Type B pancreatic cell (in vitro differentiated cells): Measurements from ENCODE around the gene NMU. TPM values are rescaled to one million over a fixed set of nuclear protein-coding genes. Genes with fewer than 3 reads are reported as not detected.

ENCODE experiments used
- DNase-seq: peaks from one replicate; pipeline ENCODE4 v3.0.0; 2021; ENCODE audit warnings: mixed read lengths; ENCODE audit not compliant: unreplicated experiment; ENCODE audit errors: extremely low spot score
- H3K27ac Mint-ChIP-seq: 2 replicates; pipeline ENCODE4 v1.8.0; 2021; ENCODE audit warnings: mild to moderate bottlenecking, mixed read lengths
- H3K27me3 Mint-ChIP-seq: 2 replicates; pipeline ENCODE4 v1.8.0; 2021; ENCODE audit warnings: mixed read lengths
- H3K36me3 Mint-ChIP-seq: 2 replicates; pipeline ENCODE4 v1.8.0; 2021; ENCODE audit warnings: mixed read lengths
- H3K4me1 Mint-ChIP-seq: one replicate; pipeline ENCODE4 v1.8.0; 2021; ENCODE audit warnings: mixed read lengths; ENCODE audit not compliant: unreplicated experiment
- H3K4me3 Mint-ChIP-seq: 2 replicates; pipeline ENCODE4 v1.8.0; 2021; ENCODE audit warnings: mild to moderate bottlenecking, mixed read lengths
- H3K9me3 Mint-ChIP-seq: 2 replicates; pipeline ENCODE4 v1.8.0; 2021; ENCODE audit warnings: mixed read lengths
- total RNA-seq: library from RNA; stranded (reverse); gene quantifications from 2 replicates; pipeline ENCODE4 v1.2.1, GENCODE V29; 2021; ENCODE audit warnings: low replicate concordance
- TF ChIP-seq, protein P1 (sequence below): fragments of 200-600 bp; sonication (generic); conservative IDR thresholded peaks from 2 replicates; pipeline ENCODE4 v1.5.0; 2021; ENCODE audit warnings: antibody characterized with exemption, mild to moderate bottlenecking

Gene NMU
- total RNA-seq, 1 donor from 2014 or later = 19.4 TPM

DNA sequence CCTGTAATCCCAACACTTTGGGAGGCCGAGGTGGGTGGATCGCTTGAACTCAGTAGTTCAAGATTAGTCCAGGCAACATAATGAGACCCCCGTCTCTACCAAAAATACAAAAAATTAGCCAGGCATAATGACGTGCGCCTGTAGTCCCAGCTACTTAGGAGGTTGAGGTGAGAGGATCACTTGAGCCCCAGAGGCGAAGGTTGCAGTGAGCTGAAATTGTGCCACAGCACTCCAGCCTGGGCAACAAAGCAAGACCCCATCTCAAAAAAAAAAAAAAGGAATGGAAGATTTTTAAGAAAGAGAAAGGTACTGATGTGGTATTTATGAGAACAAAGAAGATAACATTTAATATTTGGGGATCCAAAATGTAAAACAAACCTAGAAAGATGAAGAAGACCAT lies 27.0 kb upstream of the NMU start:
- Mint-ChIP-seq H3K36me3 (no peaks in the 10 kb centered on the region), H3K27me3 (peaks cover 8% of the 10 kb centered on the region), H3K27ac (no peak overlapping the region), H3K4me3 (no peak overlapping the region), H3K9me3 (no peaks in the 10 kb centered on the region), H3K4me1 (no peaks in the 10 kb centered on the region)
- TF ChIP-seq, protein P1, sequence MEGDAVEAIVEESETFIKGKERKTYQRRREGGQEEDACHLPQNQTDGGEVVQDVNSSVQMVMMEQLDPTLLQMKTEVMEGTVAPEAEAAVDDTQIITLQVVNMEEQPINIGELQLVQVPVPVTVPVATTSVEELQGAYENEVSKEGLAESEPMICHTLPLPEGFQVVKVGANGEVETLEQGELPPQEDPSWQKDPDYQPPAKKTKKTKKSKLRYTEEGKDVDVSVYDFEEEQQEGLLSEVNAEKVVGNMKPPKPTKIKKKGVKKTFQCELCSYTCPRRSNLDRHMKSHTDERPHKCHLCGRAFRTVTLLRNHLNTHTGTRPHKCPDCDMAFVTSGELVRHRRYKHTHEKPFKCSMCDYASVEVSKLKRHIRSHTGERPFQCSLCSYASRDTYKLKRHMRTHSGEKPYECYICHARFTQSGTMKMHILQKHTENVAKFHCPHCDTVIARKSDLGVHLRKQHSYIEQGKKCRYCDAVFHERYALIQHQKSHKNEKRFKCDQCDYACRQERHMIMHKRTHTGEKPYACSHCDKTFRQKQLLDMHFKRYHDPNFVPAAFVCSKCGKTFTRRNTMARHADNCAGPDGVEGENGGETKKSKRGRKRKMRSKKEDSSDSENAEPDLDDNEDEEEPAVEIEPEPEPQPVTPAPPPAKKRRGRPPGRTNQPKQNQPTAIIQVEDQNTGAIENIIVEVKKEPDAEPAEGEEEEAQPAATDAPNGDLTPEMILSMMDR = no peak
- no peak for DNase-seq

DNA sequence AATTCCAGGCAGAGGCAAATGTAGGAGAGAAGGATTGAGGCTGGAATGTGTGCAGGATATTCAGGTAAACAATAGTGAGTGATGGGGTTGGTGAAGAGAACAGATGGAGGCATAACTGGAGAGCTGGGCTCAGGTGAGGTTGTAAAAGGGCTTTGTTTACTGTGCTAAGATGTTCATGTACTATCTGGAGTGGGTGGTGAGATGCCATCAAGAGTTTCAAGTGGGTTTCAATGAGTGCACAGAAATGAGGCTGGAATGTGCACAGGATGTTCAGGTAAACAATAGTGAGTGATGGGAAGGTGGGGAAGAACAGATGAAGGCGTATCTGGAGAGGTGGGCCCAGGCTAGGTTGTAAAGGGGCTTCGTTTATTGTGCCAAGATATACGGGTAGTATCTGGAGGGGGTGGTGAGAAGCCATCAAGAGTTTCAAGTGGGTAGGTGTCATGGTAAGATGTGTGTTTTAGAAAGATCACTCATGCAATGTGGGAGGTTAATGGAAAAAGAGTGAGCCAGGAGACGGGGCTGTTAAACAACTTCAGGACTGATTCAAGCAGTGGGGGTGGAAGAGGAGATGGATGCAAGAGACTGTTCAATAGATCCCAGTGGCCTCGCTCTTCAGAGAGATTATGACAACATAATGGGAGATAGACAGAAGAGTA lies 25.4 kb upstream of the NMU start:
- Mint-ChIP-seq H3K27ac (no peak overlapping the region), H3K27me3 (peaks cover 1% of the 10 kb centered on the region), H3K4me3 (no peak overlapping the region), H3K4me1 (no peaks in the 10 kb centered on the region), H3K9me3 (no peaks in the 10 kb centered on the region), H3K36me3 (no peaks in the 10 kb centered on the region)
- TF ChIP-seq, protein P1 = no peak
- DNase-seq = no peak

DNA sequence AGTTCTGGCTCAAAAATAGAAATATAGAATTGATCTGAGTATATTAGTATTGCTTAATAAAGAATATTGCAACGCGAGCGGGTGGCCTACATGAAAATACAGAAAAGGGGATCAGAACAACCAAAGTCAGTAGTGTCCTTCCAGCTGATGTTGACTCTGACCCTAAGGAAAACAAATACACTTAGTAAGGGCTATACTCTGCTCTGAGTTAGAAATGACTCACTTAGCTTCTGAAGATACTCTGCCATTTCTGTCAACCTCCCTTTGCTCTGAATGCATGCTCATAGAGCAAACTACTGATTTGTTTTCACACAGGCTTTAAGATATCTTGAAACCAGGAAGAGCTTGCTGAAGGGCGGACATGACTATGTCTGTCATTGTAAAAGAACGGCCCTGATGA lies 22.6 kb upstream of the NMU start:
- no peak for DNase-seq
- Mint-ChIP-seq H3K27me3 (no peaks in the 10 kb centered on the region), H3K36me3 (no peaks in the 10 kb centered on the region), H3K9me3 (no peaks in the 10 kb centered on the region), H3K4me1 (no peaks in the 10 kb centered on the region), H3K27ac (no peak overlapping the region), H3K4me3 (no peak overlapping the region)
- TF ChIP-seq, protein P1 = no peak

DNA sequence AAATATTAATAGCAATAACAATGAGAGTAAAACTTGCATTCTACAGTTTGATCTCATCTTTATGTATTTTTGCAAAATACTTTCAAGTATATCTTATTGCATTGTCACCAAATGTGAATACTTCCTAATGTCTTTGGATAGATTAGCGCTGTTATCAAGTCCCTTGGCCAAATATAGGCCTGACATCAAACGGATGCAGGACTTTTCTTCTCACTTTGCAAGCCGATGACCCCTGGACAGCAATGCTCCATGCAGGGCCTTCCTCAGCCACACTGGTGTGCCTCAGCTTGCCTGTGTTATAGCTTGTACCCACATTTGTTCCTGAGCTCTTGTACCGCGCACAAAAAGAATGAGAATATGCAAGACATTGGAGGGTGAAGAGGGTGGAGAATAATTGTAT lies 18.0 kb upstream of the NMU start:
- H3K36me3 Mint-ChIP-seq = no peaks in the 10 kb centered on the region
- TF ChIP-seq, protein P1 = no peak
- H3K27ac Mint-ChIP-seq = no peak overlapping the region

DNA sequence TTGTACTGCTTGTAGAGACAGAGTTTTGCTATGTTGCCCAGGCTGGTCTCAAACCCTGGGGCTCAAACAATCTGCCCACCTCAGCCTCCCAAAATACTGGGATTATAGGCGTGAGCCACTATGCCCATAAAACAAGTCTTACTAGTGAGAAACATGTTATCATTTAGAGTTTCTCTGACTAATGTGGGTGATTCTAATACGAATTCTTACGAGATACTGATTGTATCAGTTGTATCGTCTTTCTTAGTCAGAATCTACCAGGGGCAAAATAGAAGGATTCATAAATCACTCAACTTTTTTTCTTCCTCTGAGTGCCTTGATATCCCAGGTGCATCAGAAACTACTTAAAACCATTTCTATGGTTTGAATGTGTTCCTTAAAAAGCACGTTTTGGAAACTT lies 14.4 kb upstream of the NMU start:
- TF ChIP-seq, protein P1 = no peak
- Mint-ChIP-seq H3K4me3 (no peak overlapping the region), H3K27ac (no peak overlapping the region), H3K36me3 (no peaks in the 10 kb centered on the region), H3K4me1 (no peaks in the 10 kb centered on the region), H3K9me3 (no peaks in the 10 kb centered on the region), H3K27me3 (peaks cover 3% of the 10 kb centered on the region)
- DNase-seq = no peak

More for the DNA sequence above, 18.0 kb upstream of the NMU start:
- no peak overlapping the region for H3K4me3 Mint-ChIP-seq
- H3K9me3 Mint-ChIP-seq = no peaks in the 10 kb centered on the region
- no peaks in the 10 kb centered on the region for H3K4me1 Mint-ChIP-seq
- no peaks in the 10 kb centered on the region for H3K27me3 Mint-ChIP-seq
- DNase-seq = no peak
